ENCODE data around the gene CNFN.

CNFN gene

GRCh38 chr19:42410371-42410770 is 20.3 kb upstream of the CNFN start:
- in situ Hi-C loops (cut with MboI; ENCODE audit: low sequenced_read_pairs) = no loop called here

GRCh38 chr19:42409477-42409876 is 19.4 kb upstream of the CNFN start:
- in situ Hi-C loops (cut with MboI; ENCODE audit: low sequenced_read_pairs) = no loop called here

GRCh38 chr19:42407816-42408175 is 17.7 kb upstream of the CNFN start:
- in situ Hi-C loops (cut with MboI; ENCODE audit: low sequenced_read_pairs) = no loop called here

GRCh38 chr19:42407085-42407815 is 17.2 kb upstream of the CNFN start:
- in situ Hi-C loops (cut with MboI; ENCODE audit: low sequenced_read_pairs) = no loop called here

- in situ Hi-C loops (cut with MboI; ENCODE audit: low sequenced_read_pairs) = no loop called here
These were observed 16.0 kb upstream of the CNFN start for GRCh38 chr19:42406111-42406510.

- in situ Hi-C loops (cut with MboI; ENCODE audit: low sequenced_read_pairs) = no loop called here
These were observed 13.5 kb upstream of the CNFN start for GRCh38 chr19:42403586-42403985.

GRCh38 chr19:42402376-42403116 is 12.4 kb upstream of the CNFN start:
- in situ Hi-C loops (cut with MboI; ENCODE audit: low sequenced_read_pairs) = no loop called here

GRCh38 chr19:42401365-42402303 is 11.5 kb upstream of the CNFN start:
- in situ Hi-C loops (cut with MboI; ENCODE audit: low sequenced_read_pairs) = no loop called here

- in situ Hi-C loops (cut with MboI; ENCODE audit: low sequenced_read_pairs) = no loop called here
These were observed 10.3 kb upstream of the CNFN start for GRCh38 chr19:42400404-42400803.

- in situ Hi-C loops (cut with MboI; ENCODE audit: low sequenced_read_pairs) = no loop called here
These were observed 7.4 kb upstream of the CNFN start for GRCh38 chr19:42397263-42398166.

GRCh38 chr19:42396381-42397262 is 6.5 kb upstream of the CNFN start:
- in situ Hi-C loops (cut with MboI; ENCODE audit: low sequenced_read_pairs) = no loop called here

GRCh38 chr19:42394751-42395150 is 4.7 kb upstream of the CNFN start:
- in situ Hi-C loops (cut with MboI; ENCODE audit: low sequenced_read_pairs) = no loop called here

- in situ Hi-C loops (cut with MboI; ENCODE audit: low sequenced_read_pairs) = no loop called here
These were observed 2.1 kb upstream of the CNFN start for GRCh38 chr19:42392165-42392564.

- in situ Hi-C loops (cut with MboI; ENCODE audit: low sequenced_read_pairs) = no loop called here
These were observed 1.1 kb downstream of the CNFN start for GRCh38 chr19:42388851-42389489.

GRCh38 chr19:42386974-42387707 is 3.0 kb downstream of the CNFN start:
- in situ Hi-C loops (cut with MboI; ENCODE audit: low sequenced_read_pairs) = no loop called here

GRCh38 chr19:42380155-42380554 is 9.9 kb downstream of the CNFN start:
- in situ Hi-C loops (cut with MboI; ENCODE audit: low sequenced_read_pairs) = no loop called here

GRCh38 chr19:42378225-42379215 is 11.6 kb downstream of the CNFN start:
- in situ Hi-C loops (cut with MboI; ENCODE audit: low sequenced_read_pairs) = no loop called here
